ENCODE data around the gene TMEM167B. TPM values are rescaled to one million over a fixed set of nuclear protein-coding genes. Genes with fewer than 3 reads are reported as not detected.

Gene TMEM167B
- total and polyA plus RNA-seq, 4 donors: 5.4 to 15.4 (median 13.2) TPM

DNA sequence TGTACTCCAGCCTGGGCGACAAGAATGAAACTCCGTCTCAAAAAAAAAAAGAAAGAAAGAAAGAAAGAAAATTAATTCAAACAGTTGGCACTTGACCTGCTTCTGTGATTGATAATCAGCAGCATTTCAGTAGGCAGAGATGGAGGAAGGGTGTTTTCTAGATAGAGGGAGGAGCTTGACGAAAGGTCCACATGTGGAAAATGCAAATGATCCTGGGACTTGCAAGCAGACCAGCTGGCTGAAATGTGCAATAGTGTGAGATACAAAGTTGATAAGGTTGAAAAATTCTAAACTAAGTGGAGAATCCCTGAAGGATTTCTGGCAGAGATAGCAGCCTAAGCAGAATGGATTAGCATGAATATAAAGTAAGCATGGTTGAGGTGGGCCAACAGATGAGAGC is 27.5 kb downstream of the TMEM167B start:
- no peak for DNase-seq (ENCODE audit: low spot score)
- Histone ChIP-seq H3K27me3 (ENCODE audit: control insufficient read depth in 4 of 4, insufficient read depth in 4 of 4, low read length in 3 of 4) (peaks cover 0 to 3% (median 1%) of the 10 kb centered on the region in 4 donors), H3K4me3 (ENCODE audit: low read depth in 1 of 3, low read length in 3 of 3) (no peak overlapping the region), H3K36me3 (ENCODE audit: control insufficient read depth in 4 of 4, insufficient read depth in 3 of 4, low read depth in 1 of 4, low read length in 3 of 4) (no peaks in the 10 kb centered on the region), H3K27ac (ENCODE audit: low read depth in 1 of 2, low read length in 2 of 2) (no peak overlapping the region), H3K9me3 (ENCODE audit: control insufficient read depth in 4 of 4, low read length in 3 of 4) (no peaks in the 10 kb centered on the region), H3K9ac (ENCODE audit: low read depth in 1 of 2, low read length in 2 of 2) (no peak overlapping the region), H3K4me1 (ENCODE audit: control insufficient read depth in 4 of 4, insufficient read depth in 4 of 4, low read length in 3 of 4) (peaks cover 2 to 13% (median 7%) of the 10 kb centered on the region in 4 donors)
- TF ChIP-seq, protein P1, sequence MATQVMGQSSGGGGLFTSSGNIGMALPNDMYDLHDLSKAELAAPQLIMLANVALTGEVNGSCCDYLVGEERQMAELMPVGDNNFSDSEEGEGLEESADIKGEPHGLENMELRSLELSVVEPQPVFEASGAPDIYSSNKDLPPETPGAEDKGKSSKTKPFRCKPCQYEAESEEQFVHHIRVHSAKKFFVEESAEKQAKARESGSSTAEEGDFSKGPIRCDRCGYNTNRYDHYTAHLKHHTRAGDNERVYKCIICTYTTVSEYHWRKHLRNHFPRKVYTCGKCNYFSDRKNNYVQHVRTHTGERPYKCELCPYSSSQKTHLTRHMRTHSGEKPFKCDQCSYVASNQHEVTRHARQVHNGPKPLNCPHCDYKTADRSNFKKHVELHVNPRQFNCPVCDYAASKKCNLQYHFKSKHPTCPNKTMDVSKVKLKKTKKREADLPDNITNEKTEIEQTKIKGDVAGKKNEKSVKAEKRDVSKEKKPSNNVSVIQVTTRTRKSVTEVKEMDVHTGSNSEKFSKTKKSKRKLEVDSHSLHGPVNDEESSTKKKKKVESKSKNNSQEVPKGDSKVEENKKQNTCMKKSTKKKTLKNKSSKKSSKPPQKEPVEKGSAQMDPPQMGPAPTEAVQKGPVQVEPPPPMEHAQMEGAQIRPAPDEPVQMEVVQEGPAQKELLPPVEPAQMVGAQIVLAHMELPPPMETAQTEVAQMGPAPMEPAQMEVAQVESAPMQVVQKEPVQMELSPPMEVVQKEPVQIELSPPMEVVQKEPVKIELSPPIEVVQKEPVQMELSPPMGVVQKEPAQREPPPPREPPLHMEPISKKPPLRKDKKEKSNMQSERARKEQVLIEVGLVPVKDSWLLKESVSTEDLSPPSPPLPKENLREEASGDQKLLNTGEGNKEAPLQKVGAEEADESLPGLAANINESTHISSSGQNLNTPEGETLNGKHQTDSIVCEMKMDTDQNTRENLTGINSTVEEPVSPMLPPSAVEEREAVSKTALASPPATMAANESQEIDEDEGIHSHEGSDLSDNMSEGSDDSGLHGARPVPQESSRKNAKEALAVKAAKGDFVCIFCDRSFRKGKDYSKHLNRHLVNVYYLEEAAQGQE (IDR thresholded peaks at IDR 0.05): no peak
- WGBS: 88% methylated on average over 3 of the region's 3 CpGs

DNA sequence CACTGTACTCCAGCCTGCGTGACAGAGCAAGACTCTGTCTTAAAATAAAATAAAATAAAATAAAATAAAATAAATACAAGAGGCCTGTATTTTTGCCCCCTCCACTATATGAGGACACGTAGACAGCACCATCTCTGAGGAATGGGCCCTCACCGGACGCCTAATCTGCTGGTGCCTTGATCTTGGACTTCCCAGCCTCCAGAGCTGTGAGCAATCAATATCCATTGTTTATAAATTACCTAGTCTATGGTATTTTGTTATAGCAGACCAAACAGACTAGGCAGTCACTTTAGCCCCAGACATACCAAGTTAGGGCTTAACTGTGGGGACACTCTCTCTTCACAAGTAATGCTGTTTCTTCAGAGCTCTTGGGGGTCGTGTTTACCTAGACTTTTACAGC is 29.8 kb downstream of the TMEM167B start:
- 94% methylated on average over 5 of the region's 5 CpGs for WGBS
- Histone ChIP-seq H3K9me3 (ENCODE audit: control insufficient read depth in 4 of 4, low read length in 3 of 4) (no peaks in the 10 kb centered on the region), H3K27me3 (ENCODE audit: control insufficient read depth in 4 of 4, insufficient read depth in 4 of 4, low read length in 3 of 4) (no peaks in the 10 kb centered on the region), H3K9ac (ENCODE audit: low read depth in 1 of 2, low read length in 2 of 2) (no peak overlapping the region), H3K4me1 (ENCODE audit: control insufficient read depth in 4 of 4, insufficient read depth in 4 of 4, low read length in 3 of 4) (no peaks in the 10 kb centered on the region), H3K36me3 (ENCODE audit: control insufficient read depth in 4 of 4, insufficient read depth in 3 of 4, low read depth in 1 of 4, low read length in 3 of 4) (no peaks in the 10 kb centered on the region), H3K4me3 (ENCODE audit: low read depth in 1 of 3, low read length in 3 of 3) (no peak overlapping the region), H3K27ac (ENCODE audit: low read depth in 1 of 2, low read length in 2 of 2) (no peak overlapping the region)
- TF ChIP-seq RXRA (IDR thresholded peaks at IDR 0.05) (no peak), FOXA2 (IDR thresholded peaks at IDR 0.05) (no peak), HNF4A (conservative IDR thresholded peaks at IDR 0.05) (no peak), TAF1 (conservative IDR thresholded peaks at IDR 0.05) (no peak), HNF4G (IDR thresholded peaks at IDR 0.05) (no peak), RAD21 (IDR thresholded peaks at IDR 0.05) (no peak)
- TF ChIP-seq, protein P2, sequence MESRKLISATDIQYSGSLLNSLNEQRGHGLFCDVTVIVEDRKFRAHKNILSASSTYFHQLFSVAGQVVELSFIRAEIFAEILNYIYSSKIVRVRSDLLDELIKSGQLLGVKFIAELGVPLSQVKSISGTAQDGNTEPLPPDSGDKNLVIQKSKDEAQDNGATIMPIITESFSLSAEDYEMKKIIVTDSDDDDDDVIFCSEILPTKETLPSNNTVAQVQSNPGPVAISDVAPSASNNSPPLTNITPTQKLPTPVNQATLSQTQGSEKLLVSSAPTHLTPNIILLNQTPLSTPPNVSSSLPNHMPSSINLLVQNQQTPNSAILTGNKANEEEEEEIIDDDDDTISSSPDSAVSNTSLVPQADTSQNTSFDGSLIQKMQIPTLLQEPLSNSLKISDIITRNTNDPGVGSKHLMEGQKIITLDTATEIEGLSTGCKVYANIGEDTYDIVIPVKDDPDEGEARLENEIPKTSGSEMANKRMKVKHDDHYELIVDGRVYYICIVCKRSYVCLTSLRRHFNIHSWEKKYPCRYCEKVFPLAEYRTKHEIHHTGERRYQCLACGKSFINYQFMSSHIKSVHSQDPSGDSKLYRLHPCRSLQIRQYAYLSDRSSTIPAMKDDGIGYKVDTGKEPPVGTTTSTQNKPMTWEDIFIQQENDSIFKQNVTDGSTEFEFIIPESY (IDR thresholded peaks at IDR 0.05): no peak
- TF ChIP-seq, protein P3, sequence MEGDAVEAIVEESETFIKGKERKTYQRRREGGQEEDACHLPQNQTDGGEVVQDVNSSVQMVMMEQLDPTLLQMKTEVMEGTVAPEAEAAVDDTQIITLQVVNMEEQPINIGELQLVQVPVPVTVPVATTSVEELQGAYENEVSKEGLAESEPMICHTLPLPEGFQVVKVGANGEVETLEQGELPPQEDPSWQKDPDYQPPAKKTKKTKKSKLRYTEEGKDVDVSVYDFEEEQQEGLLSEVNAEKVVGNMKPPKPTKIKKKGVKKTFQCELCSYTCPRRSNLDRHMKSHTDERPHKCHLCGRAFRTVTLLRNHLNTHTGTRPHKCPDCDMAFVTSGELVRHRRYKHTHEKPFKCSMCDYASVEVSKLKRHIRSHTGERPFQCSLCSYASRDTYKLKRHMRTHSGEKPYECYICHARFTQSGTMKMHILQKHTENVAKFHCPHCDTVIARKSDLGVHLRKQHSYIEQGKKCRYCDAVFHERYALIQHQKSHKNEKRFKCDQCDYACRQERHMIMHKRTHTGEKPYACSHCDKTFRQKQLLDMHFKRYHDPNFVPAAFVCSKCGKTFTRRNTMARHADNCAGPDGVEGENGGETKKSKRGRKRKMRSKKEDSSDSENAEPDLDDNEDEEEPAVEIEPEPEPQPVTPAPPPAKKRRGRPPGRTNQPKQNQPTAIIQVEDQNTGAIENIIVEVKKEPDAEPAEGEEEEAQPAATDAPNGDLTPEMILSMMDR (IDR thresholded peaks at IDR 0.05; ENCODE audit: low read depth, low read length, missing input control): no peak
- TF ChIP-seq, protein P1 (IDR thresholded peaks at IDR 0.05): no peak
- no peak for DNase-seq (ENCODE audit: low spot score)

Measured in liver (tissue), 9 donors.